GM12878 (cell line): ENCODE results near the gene IP6K3. TPM values are rescaled to one million over a fixed set of nuclear protein-coding genes. Genes with fewer than 3 reads are reported as not detected.

Experiments
- ATAC-seq: fragments of 200-7000 bp; cut with Tn5 transposase; 3 replicates; pipeline ENCODE4 v1.9.1; 2020; ENCODE audit warnings: mild to moderate bottlenecking, moderate library complexity
- BruUV-seq: library from RNA; stranded (reverse); fragments of 400-500 nt; replicated peaks from 2 replicates; lab custom pipeline; 2021; lab: Mats Ljungman, UMichigan
- CTCF ChIA-PET: fragments of 300-600 bp; sonication (Branson Sonifier 250); formaldehyde crosslinking; extraction: SDS; loops from one replicate; lab custom pipeline; 2021; ENCODE audit warnings: inconsistent platforms; lab: Yijun Ruan, JAX
- POLR2A ChIA-PET: fragments of 350-600 bp; formaldehyde crosslinking; extraction: SDS; loops from one replicate; lab custom pipeline; 2021; ENCODE audit warnings: inconsistent platforms; lab: Charles Lee
- RAD21 ChIA-PET: fragments of 300-600 bp; sonication (Branson Sonifier 250); formaldehyde crosslinking; loops from one replicate; lab custom pipeline; 2023; ENCODE audit warnings: antibody characterized with exemption; ENCODE audit not compliant: unreplicated experiment; lab: Charles Lee
- SMC1A ChIA-PET: fragments of 300-600 bp; sonication (Branson Sonifier 250); formaldehyde crosslinking; loops from one replicate; lab custom pipeline; 2023; ENCODE audit not compliant: unreplicated experiment, uncharacterized antibody; lab: Charles Lee
- DNase-seq: peaks from one replicate; pipeline ENCODE4 v3.0.0-alpha.2; 2011; ENCODE audit warnings: low read depth, low spot score
- FAIRE-seq: peaks from 3 replicates; lab custom pipeline; 2011; peaks lifted over from hg19 to GRCh38; lab: Jason Lieb, UNC
- H2AFZ ChIP-seq: 2 replicates; pipeline ENCODE4 v1.6.0; 2011; ENCODE audit warnings: low read depth, low read length, control low read depth; ENCODE audit not compliant: control insufficient read depth
- H3K27ac ChIP-seq: 2 replicates; pipeline ENCODE4 v1.5.1; 2011; ENCODE audit warnings: control low read depth; ENCODE audit not compliant: control insufficient read depth, insufficient read depth
- H3K27me3 ChIP-seq, 2 experiments: replicated peaks in 1 of 2; 2 replicates each; pipeline versions ENCODE4 v1.6.0 to v1.6.1; 2011; ENCODE audit warnings: low read length in 1 of 2; ENCODE audit not compliant: control insufficient read depth in 2 of 2, insufficient read depth in 2 of 2
- H3K36me3 ChIP-seq, 2 experiments: 2 replicates each; pipeline ENCODE4 v1.5.1; 2011; ENCODE audit warnings: low read length in 1 of 2; ENCODE audit not compliant: control insufficient read depth in 2 of 2, insufficient read depth in 2 of 2
- H3K4me1 ChIP-seq: 2 replicates; pipeline ENCODE4 v1.6.1; 2011; ENCODE audit warnings: mild to moderate bottlenecking, low read length, moderate library complexity, mixed read lengths; ENCODE audit not compliant: control insufficient read depth, insufficient read depth
- H3K4me2 ChIP-seq: 2 replicates; pipeline ENCODE4 v1.6.0; 2011; ENCODE audit warnings: control low read depth; ENCODE audit not compliant: control insufficient read depth, insufficient read depth
- H3K4me3 ChIP-seq: fragments of 200-600 bp; sonication (generic); 2 replicates; pipeline ENCODE4 v1.5.1; 2016
- H3K79me2 ChIP-seq: 2 replicates; pipeline ENCODE4 v1.6.0; 2011; ENCODE audit warnings: low read length; ENCODE audit not compliant: control insufficient read depth, insufficient read depth
- H3K9ac ChIP-seq: 2 replicates; pipeline ENCODE4 v1.8.0; 2011; ENCODE audit warnings: low read length, control low read depth, mixed read lengths; ENCODE audit not compliant: control insufficient read depth, insufficient read depth
- H3K9me3 ChIP-seq: replicated peaks from 3 replicates; pipeline ENCODE4 v1.5.1; 2011; ENCODE audit warnings: mild to moderate bottlenecking, low read length; ENCODE audit not compliant: control insufficient read depth, insufficient read depth
- H4K20me1 ChIP-seq: 2 replicates; pipeline ENCODE4 v1.6.0; 2011; ENCODE audit not compliant: control insufficient read depth, insufficient read depth
- CEBPB ChIP-seq, 2 experiments: fragments of 150-350 bp in 1 of 2; IDR thresholded peaks; 2 replicates each; pipeline ENCODE4 v1.6.1; 2012 to 2014; ENCODE audit warnings: low read depth in 2 of 2, low read length in 2 of 2, borderline replicate concordance in 1 of 2, inconsistent platforms in 1 of 2
- CREB1 ChIP-seq: IDR thresholded peaks from 2 replicates; pipeline ENCODE4 v1.6.1; 2012; ENCODE audit warnings: low read depth, mild to moderate bottlenecking, inconsistent platforms
- FOS ChIP-seq: IDR thresholded peaks from 3 replicates; pipeline ENCODE4 v1.6.1; 2011; ENCODE audit warnings: borderline replicate concordance; ENCODE audit not compliant: insufficient read length; ENCODE audit errors: extremely low read depth
- FOXK2 ChIP-seq: fragments of 450-650 bp; IDR thresholded peaks from 2 replicates; pipeline ENCODE4 v1.6.1; 2017; ENCODE audit warnings: mild to moderate bottlenecking, moderate library complexity
- IKZF2 ChIP-seq, 2 experiments: fragments of 450-650 bp; IDR thresholded peaks; 2 replicates each; pipeline ENCODE4 v1.6.1; 2017; ENCODE audit warnings: mild to moderate bottlenecking in 2 of 2, moderate library complexity in 2 of 2
- NR2C1 ChIP-seq: fragments of 450-650 bp; IDR thresholded peaks from 2 replicates; pipeline ENCODE4 v1.6.1; 2017; ENCODE audit warnings: antibody characterized with exemption, mild to moderate bottlenecking, moderate library complexity
- PRDM15 ChIP-seq: fragments of 450-650 bp; formaldehyde crosslinking; IDR thresholded peaks from 2 replicates; pipeline ENCODE4 v1.4.0; 2020; ENCODE audit warnings: mild to moderate bottlenecking, moderate library complexity
- SMC3 ChIP-seq: IDR thresholded peaks from 2 replicates; pipeline ENCODE4 v1.6.1; 2011; ENCODE audit warnings: low read length, improper control_type of control experiment, borderline replicate concordance
- SRF ChIP-seq, 2 experiments: IDR thresholded peaks; 2 replicates each; pipeline ENCODE4 v1.6.1; 2011; ENCODE audit warnings: low read depth in 2 of 2, low read length in 2 of 2, mild to moderate bottlenecking in 1 of 2, moderate library complexity in 1 of 2
- TARDBP ChIP-seq: IDR thresholded peaks from 2 replicates; pipeline ENCODE4 v1.6.1; 2016; ENCODE audit warnings: borderline replicate concordance
- YY1 ChIP-seq: IDR thresholded peaks from 2 replicates; pipeline ENCODE4 v1.6.1; 2011; ENCODE audit warnings: low read depth, mild to moderate bottlenecking, low read length
- ZNF217 ChIP-seq: fragments of 450-650 bp; IDR thresholded peaks from 2 replicates; pipeline ENCODE4 v1.6.1; 2017; ENCODE audit warnings: antibody characterized with exemption, mild to moderate bottlenecking
- WGBS: methylation state at CpG from one replicate; pipeline ENCODE4 v1.1.6; 2016; ENCODE audit warnings: low lambda C conversion rate; ENCODE audit not compliant: insufficient replicate concordance, insufficient coverage; ENCODE audit errors: missing lambda C conversion rate; 5-methylcytosine and 5-hydroxymethylcytosine counted together
- in situ Hi-C: fragments of 300-500 bp; cut with MboI; formaldehyde crosslinking; loops from 9 replicates; pipeline ENCODE4 v1.14.3; 2018; ENCODE audit warnings: mixed read lengths
- intact Hi-C: fragments of 100-400 bp; cut with micrococcal nuclease; formaldehyde crosslinking; loops from one replicate; pipeline ENCODE4 v1.14.2; 2022; ENCODE audit not compliant: unreplicated experiment
- polyA plus RNA-seq, 11 experiments: library from polyadenylated mRNA; depleted of rRNA in 4 of 11; unstranded in 6 of 11; stranded (reverse) in 5 of 11; fragments of >200 nt; fragmentation: Nextera tagmentation in 4 of 11; fragmentation: Illumina TruSeq in 1 of 11; extraction: Ambion mirVana in 4 of 11; extraction: Trizol in 1 of 11; gene quantifications; 1 replicate in 1 of 11; 2 replicates in 10 of 11; pipeline versions ENCODE4 v1.2.1 to v1.2.3, GENCODE V29; 2011 to 2016; ENCODE audit warnings: inconsistent platforms in 2 of 11, missing spikeins in 2 of 11, low read depth in 1 of 11
- total RNA-seq, 4 experiments: library from RNA; depleted of rRNA in 3 of 4; stranded (reverse); fragments of >200 nt in 3 of 4; fragmentation: Illumina TruSeq in 1 of 4; extraction: Trizol in 1 of 4; gene quantifications; 2 replicates each; pipeline versions ENCODE4 v1.2.1 to v1.2.3, GENCODE V29; 2013 to 2021
- TF ChIP-seq, protein P1 (sequence below): IDR thresholded peaks from 2 replicates; pipeline ENCODE4 v1.6.1; 2012; ENCODE audit warnings: improper control_type of control experiment, low read depth, low read length; ENCODE audit not compliant: insufficient replicate concordance

IP6K3 gene
- total and polyA plus RNA-seq, 10 of the 15 experiments (the other 5 are each of a cell fraction or from before 2014, with no cell fraction given), result 0.02 to 0.15 (median 0.09) TPM; not detected in 7

DNA sequence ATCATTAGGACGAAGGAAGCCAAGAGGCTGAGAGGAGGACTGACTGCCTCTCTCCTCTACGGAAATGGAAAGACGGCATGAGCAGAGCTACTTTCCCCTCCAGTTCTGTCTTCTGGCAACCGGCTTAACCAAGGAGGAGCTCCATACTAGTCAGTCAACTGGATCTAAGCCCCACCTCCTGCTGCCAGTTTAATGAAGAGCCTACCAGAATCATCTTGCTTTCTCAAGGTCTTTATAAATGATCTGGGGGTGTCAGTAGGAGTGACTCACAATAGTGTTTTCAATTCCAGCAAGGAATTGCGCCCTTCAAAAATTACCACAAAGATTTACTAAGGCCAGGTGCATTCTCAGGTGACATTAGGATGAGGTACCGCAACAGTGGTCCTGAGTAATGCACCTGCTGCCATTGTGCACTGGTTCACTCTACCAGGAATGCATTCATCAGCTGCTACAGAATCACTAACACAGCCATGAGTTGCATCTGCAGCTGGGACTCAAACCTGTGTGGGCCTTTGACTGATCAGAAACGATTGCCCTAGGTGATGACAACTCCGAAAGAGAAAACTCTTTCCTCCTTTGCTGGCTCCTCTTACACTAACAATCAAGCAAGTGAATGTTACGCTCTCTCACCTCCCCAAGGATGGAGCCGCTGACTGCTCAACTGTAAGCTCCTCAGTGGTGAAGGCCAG is 38.0 kb downstream of the IP6K3 start:
- intact Hi-C loops, result no loop called here
- peak overlapping the region; percentile 94 for H3K4me2 ChIP-seq
- in situ Hi-C loops, result no loop called here
- peaks cover 10% of the 10 kb centered on the region for H3K79me2 ChIP-seq
- no peak overlapping the region for H3K27ac ChIP-seq
- peaks cover 28% of the 10 kb centered on the region for H3K4me1 ChIP-seq
- POLR2A ChIA-PET, result interaction anchor here (1.3 kb wide), 1 partner anchor 123 kb away, joined by 3 read pairs; no protein-coding TSS in a partner anchor
- no peak overlapping the region for H3K9ac ChIP-seq
- BruUV-seq, result no TSS peak
- CTCF ChIA-PET, result interaction anchor here (0.8 to 1.9 kb wide), 8 partner anchors 8 to 318 kb away, joined by 3 to 13 read pairs (median 3); no protein-coding TSS in a partner anchor
- DNase-seq (no peak), FAIRE-seq (no peak), ATAC-seq (no peak)
- H3K27me3 ChIP-seq, result no peaks in the 10 kb centered on the region
- 91% methylated on average over 10 of the region's 10 CpGs for WGBS
- no peak overlapping the region for H3K4me3 ChIP-seq
- H3K9me3 ChIP-seq, result no peaks in the 10 kb centered on the region
- H2AFZ ChIP-seq, result no peak overlapping the region
- no peaks in the 10 kb centered on the region; a peak in 1 of 4 replicates for H3K36me3 ChIP-seq
- RAD21 ChIA-PET, result interaction anchor here (0.6 kb wide), 1 partner anchor 118 kb away, joined by 3 read pairs; no protein-coding TSS in a partner anchor
- SMC1A ChIA-PET, result interaction anchor here (1.2 to 4.7 kb wide), 4 partner anchors 7 to 121 kb away, joined by 4 to 27 read pairs (median 5); no protein-coding TSS in a partner anchor
- no peaks in the 10 kb centered on the region; the same call in 1 of the 2 replicates for H4K20me1 ChIP-seq
- no peak for TF ChIP-seq CEBPB (IDR thresholded peaks at IDR 0.05; ENCODE audit: borderline replicate concordance in 1 of 2, low read depth in 2 of 2, low read length in 2 of 2)
- TF ChIP-seq ZNF217, result no peak
- TF ChIP-seq PRDM15, result no peak
- TF ChIP-seq NR2C1, result no peak
- TF ChIP-seq TARDBP, result no peak
- TF ChIP-seq SRF (IDR thresholded peaks at IDR 0.05; ENCODE audit: low read depth in 2 of 2, low read length in 2 of 2), result no peak
- TF ChIP-seq CREB1, result no peak
- TF ChIP-seq IKZF2 (IDR thresholded peaks at IDR 0.05), result no peak
- no peak for TF ChIP-seq FOS
- no peak for TF ChIP-seq FOXK2
- no peak for TF ChIP-seq YY1
- TF ChIP-seq, protein P1, sequence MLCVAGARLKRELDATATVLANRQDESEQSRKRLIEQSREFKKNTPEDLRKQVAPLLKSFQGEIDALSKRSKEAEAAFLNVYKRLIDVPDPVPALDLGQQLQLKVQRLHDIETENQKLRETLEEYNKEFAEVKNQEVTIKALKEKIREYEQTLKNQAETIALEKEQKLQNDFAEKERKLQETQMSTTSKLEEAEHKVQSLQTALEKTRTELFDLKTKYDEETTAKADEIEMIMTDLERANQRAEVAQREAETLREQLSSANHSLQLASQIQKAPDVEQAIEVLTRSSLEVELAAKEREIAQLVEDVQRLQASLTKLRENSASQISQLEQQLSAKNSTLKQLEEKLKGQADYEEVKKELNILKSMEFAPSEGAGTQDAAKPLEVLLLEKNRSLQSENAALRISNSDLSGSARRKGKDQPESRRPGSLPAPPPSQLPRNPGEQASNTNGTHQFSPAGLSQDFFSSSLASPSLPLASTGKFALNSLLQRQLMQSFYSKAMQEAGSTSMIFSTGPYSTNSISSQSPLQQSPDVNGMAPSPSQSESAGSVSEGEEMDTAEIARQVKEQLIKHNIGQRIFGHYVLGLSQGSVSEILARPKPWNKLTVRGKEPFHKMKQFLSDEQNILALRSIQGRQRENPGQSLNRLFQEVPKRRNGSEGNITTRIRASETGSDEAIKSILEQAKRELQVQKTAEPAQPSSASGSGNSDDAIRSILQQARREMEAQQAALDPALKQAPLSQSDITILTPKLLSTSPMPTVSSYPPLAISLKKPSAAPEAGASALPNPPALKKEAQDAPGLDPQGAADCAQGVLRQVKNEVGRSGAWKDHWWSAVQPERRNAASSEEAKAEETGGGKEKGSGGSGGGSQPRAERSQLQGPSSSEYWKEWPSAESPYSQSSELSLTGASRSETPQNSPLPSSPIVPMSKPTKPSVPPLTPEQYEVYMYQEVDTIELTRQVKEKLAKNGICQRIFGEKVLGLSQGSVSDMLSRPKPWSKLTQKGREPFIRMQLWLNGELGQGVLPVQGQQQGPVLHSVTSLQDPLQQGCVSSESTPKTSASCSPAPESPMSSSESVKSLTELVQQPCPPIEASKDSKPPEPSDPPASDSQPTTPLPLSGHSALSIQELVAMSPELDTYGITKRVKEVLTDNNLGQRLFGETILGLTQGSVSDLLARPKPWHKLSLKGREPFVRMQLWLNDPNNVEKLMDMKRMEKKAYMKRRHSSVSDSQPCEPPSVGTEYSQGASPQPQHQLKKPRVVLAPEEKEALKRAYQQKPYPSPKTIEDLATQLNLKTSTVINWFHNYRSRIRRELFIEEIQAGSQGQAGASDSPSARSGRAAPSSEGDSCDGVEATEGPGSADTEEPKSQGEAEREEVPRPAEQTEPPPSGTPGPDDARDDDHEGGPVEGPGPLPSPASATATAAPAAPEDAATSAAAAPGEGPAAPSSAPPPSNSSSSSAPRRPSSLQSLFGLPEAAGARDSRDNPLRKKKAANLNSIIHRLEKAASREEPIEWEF, result no peak
- TF ChIP-seq SMC3, result no peak
